ENCODE measurements around the gene APMAP. TPM values are rescaled to one million over a fixed set of nuclear protein-coding genes. Genes with fewer than 3 reads are reported as not detected.
"Not testable (repeated sequence)": the region's sequence is repeated elsewhere in the genome, so short reads cannot be mapped to it uniquely, and the experiment has no call there.

APMAP gene
- total RNA-seq, 1 donor = 70.2 TPM

DNA sequence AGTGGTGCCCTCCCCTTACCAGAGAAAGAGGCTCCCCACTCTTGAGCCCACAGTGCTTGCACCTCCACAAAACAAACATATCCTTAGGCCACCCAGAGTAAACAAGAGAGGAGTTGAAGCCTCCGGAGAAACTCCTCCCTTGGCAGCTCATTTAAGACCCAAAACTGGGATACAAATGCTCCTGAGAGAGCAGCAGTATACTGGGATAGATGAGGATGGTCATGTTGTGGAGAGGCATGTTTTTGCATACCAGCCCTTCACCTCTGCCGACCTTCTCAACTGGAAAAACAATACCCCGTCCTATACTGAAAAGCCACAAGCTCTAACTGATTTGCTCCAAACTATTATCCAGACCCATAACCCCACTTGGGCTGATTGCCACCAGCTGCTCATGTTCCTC lies 71.8 kb downstream of the APMAP start:
- H2AFZ ChIP-seq (ENCODE audit: low read length); H3K9me3 ChIP-seq (ENCODE audit: low read depth, low read length); H3K27ac ChIP-seq (ENCODE audit: low read depth, low read length); H3K4me3 ChIP-seq (ENCODE audit: insufficient read depth, low read length); H3K4me1 ChIP-seq (ENCODE audit: insufficient read depth, low read length); DNase-seq (ENCODE audit: insufficient read length, low spot score, missing footprints); H3K4me2 ChIP-seq (ENCODE audit: insufficient read depth, low read length); H4K20me1 ChIP-seq (ENCODE audit: insufficient read depth, low read length); H3K79me2 ChIP-seq (ENCODE audit: insufficient read depth, low read length); H3K36me3 ChIP-seq (ENCODE audit: insufficient read depth, low read length): not testable (repeated sequence)
- H3K27me3 ChIP-seq (ENCODE audit: insufficient read depth, low read length) = peaks cover 15% of the 10 kb centered on the region

GRCh38 chr20:24919665-24920064 lies 72.9 kb downstream of the APMAP start:
- H3K9me3 ChIP-seq (ENCODE audit: low read depth, low read length); H3K36me3 ChIP-seq (ENCODE audit: insufficient read depth, low read length); H2AFZ ChIP-seq (ENCODE audit: low read length); H3K27ac ChIP-seq (ENCODE audit: low read depth, low read length); H3K4me3 ChIP-seq (ENCODE audit: insufficient read depth, low read length); DNase-seq (ENCODE audit: insufficient read length, low spot score, missing footprints); H3K79me2 ChIP-seq (ENCODE audit: insufficient read depth, low read length); H4K20me1 ChIP-seq (ENCODE audit: insufficient read depth, low read length); H3K4me2 ChIP-seq (ENCODE audit: insufficient read depth, low read length); H3K4me1 ChIP-seq (ENCODE audit: insufficient read depth, low read length): not testable (repeated sequence)
- H3K27me3 ChIP-seq (ENCODE audit: insufficient read depth, low read length) = peaks cover 15% of the 10 kb centered on the region

- no peak overlapping the region for H2AFZ ChIP-seq (ENCODE audit: low read length)
- DNase-seq (ENCODE audit: insufficient read length, low spot score, missing footprints) = no peak
- peak overlapping the region; percentile 73 for H3K4me2 ChIP-seq (ENCODE audit: insufficient read depth, low read length)
- H3K27me3 ChIP-seq (ENCODE audit: insufficient read depth, low read length) = peaks cover 15% of the 10 kb centered on the region
- TF ChIP-seq, protein P1, sequence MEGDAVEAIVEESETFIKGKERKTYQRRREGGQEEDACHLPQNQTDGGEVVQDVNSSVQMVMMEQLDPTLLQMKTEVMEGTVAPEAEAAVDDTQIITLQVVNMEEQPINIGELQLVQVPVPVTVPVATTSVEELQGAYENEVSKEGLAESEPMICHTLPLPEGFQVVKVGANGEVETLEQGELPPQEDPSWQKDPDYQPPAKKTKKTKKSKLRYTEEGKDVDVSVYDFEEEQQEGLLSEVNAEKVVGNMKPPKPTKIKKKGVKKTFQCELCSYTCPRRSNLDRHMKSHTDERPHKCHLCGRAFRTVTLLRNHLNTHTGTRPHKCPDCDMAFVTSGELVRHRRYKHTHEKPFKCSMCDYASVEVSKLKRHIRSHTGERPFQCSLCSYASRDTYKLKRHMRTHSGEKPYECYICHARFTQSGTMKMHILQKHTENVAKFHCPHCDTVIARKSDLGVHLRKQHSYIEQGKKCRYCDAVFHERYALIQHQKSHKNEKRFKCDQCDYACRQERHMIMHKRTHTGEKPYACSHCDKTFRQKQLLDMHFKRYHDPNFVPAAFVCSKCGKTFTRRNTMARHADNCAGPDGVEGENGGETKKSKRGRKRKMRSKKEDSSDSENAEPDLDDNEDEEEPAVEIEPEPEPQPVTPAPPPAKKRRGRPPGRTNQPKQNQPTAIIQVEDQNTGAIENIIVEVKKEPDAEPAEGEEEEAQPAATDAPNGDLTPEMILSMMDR (IDR thresholded peaks at IDR 0.05; ENCODE audit: extremely low read depth, low read depth, low read length) = no peak
- H3K27ac ChIP-seq (ENCODE audit: low read depth, low read length) = no peak overlapping the region
- H3K9me3 ChIP-seq (ENCODE audit: low read depth, low read length) = no peaks in the 10 kb centered on the region
- no peaks in the 10 kb centered on the region for H3K79me2 ChIP-seq (ENCODE audit: insufficient read depth, low read length)
- H4K20me1 ChIP-seq (ENCODE audit: insufficient read depth, low read length) = no peaks in the 10 kb centered on the region
- H3K36me3 ChIP-seq (ENCODE audit: insufficient read depth, low read length) = no peaks in the 10 kb centered on the region
- H3K4me1 ChIP-seq (ENCODE audit: insufficient read depth, low read length) = peaks cover 7% of the 10 kb centered on the region
- H3K4me3 ChIP-seq (ENCODE audit: insufficient read depth, low read length) = no peak overlapping the region
These were observed 73.7 kb downstream of the APMAP start for GRCh38 chr20:24918579-24919566.

DNA sequence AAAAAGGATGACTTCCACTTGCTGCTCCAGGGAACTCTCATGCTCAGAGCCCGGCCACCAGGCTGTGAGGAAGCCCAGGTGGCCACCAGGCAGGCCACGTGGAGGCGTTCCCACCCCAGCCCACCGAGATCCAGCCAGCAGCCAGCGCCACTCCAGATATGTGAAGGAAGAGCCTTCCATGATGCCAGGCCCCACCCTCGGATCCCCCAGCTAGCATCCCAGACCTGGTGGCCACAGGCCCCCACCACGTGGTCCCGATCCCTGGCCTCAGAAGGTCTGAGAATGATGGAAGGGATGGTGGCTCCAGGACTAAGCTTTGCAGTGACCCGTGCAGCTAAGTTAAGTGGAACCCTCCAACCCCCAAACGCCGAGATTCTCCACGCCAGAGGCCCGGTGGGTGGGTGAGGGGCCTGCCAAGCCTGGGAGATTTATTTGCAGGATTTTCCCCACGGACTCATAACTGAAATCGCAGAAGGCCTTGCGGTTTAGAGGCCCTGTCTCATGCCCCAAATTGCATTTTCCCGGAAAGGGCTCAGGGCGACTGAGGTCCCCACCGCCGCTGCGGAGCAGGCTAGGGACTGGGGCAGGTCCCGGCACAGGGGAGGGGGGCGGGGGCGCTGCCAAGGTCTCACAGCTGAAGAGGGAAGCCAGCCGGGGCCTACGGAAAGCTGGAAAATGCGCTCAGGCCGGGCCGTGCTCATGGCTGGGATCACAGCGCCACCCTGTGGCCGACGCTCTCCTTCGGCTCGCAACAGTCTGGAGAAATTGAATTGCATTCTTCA lies 74.6 kb downstream of the APMAP start:
- DNase-seq (ENCODE audit: insufficient read length, low spot score, missing footprints) = peak; percentile 95
- peak overlapping the region; percentile 62 for H2AFZ ChIP-seq (ENCODE audit: low read length)
- no peaks in the 10 kb centered on the region for H3K9me3 ChIP-seq (ENCODE audit: low read depth, low read length)
- H3K4me3 ChIP-seq (ENCODE audit: insufficient read depth, low read length) = peak overlapping the region; percentile 51
- H3K36me3 ChIP-seq (ENCODE audit: insufficient read depth, low read length) = no peaks in the 10 kb centered on the region
- H4K20me1 ChIP-seq (ENCODE audit: insufficient read depth, low read length) = no peaks in the 10 kb centered on the region
- peaks cover 15% of the 10 kb centered on the region for H3K27me3 ChIP-seq (ENCODE audit: insufficient read depth, low read length)
- no peak overlapping the region for H3K27ac ChIP-seq (ENCODE audit: low read depth, low read length)
- H3K79me2 ChIP-seq (ENCODE audit: insufficient read depth, low read length) = no peaks in the 10 kb centered on the region
- H3K4me2 ChIP-seq (ENCODE audit: insufficient read depth, low read length) = peak overlapping the region; percentile 73
- H3K4me1 ChIP-seq (ENCODE audit: insufficient read depth, low read length) = peaks cover 7% of the 10 kb centered on the region
- TF ChIP-seq, protein P1 (IDR thresholded peaks at IDR 0.05; ENCODE audit: extremely low read depth, low read depth, low read length) = peak; percentile 86

Data from osteoblast (primary cell).